SK-N-SH (cell line): ENCODE data around the gene SNRK.

ENCODE experiments used
- CTCF ChIP-seq: fragments of 200-600 bp; sonication (generic); IDR thresholded peaks from 2 replicates; pipeline ENCODE4 v1.6.1; 2017; ENCODE audit warnings: antibody characterized with exemption, mild to moderate bottlenecking, moderate library complexity
- REST ChIP-seq: IDR thresholded peaks from 2 replicates; pipeline ENCODE4 v1.6.1; 2012; ENCODE audit warnings: mild to moderate bottlenecking, low read depth, low read length, moderate library complexity

DNA sequence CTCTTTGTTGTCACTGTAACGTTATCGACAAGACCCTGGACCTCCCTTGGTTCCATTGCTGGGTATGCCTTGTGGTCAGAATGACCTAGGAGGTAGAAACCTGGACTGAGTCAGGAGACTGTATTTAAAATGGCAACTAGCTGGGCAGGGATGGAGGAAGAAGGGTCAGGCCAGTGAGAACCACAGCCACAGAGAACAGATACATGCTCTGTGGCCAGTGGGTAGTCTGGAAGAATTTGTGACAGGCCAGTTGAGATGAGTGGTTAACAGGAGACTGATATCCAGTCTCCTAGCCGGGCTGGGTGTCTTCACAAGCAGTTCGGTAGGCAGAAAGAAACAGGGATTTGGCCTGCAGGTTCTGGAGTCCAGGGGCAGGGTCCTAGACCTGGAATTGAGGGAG lies 58.9 kb downstream of the SNRK start:
- TF ChIP-seq CTCF (no peak), REST (no peak)
